HG03066 (cell line): ENCODE data around the gene PDGFRA.
"Not testable (repeated sequence)": the region's sequence is repeated elsewhere in the genome, so short reads cannot be mapped to it uniquely, and the experiment has no call there.

ENCODE experiments used
- ATAC-seq: cut with Tn5 transposase; IDR thresholded peaks from one replicate; pipeline ENCODE4 v1.9.1; 2021; ENCODE audit warnings: low read depth; ENCODE audit not compliant: unreplicated experiment

PDGFRA gene

DNA sequence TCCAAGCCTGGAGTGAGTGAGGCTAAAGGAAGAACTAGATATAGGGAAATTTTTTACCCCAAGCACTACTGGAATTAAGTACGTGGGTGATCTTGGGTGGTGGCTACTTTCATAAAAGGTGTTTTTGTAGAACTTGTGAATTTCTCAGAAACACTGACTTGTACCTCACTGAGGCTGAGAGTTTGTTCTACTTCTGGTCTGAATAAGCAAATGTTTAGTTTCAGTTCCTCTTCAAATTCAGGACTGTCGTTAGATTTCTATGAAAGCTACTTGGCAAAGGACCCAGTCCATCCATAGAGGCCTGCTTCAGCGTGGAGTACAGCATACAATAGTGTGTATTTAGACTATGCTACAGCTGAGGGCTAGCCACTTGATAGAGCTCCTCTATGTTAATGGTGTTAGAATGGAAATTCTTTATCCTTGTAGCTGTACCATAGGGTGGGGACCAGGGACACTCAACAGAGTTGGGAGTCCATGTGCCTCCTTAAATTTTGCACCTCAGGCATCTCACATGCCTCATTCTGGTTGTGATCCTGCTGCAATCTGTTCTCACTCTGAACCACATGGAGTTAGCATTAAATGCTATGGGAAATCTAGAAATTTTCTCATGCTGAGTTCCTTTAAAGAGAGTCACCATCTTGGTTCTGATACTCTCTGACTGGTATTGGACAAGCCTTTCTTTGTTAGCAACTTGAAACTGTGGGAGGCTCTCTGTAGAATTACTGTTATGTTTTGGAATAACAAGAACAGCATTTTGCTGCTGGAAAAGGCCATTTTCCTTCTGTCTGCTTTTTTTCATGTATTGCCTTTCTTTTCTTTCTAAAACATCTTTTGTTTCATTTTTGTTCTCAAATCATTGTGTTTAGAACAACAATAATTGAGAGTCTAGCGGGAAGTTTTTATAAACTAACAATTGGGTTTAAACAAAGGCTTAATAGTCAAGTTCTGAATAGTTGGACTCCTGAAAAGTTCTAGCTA lies 86.8 kb downstream of the PDGFRA start:
- peak; percentile 94 for ATAC-seq

- ATAC-seq, result no peak
These were observed 88.6 kb downstream of the PDGFRA start for GRCh38 chr4:54317690-54318089.

- ATAC-seq, result no peak
These were observed 89.8 kb downstream of the PDGFRA start for GRCh38 chr4:54318904-54319303.

DNA sequence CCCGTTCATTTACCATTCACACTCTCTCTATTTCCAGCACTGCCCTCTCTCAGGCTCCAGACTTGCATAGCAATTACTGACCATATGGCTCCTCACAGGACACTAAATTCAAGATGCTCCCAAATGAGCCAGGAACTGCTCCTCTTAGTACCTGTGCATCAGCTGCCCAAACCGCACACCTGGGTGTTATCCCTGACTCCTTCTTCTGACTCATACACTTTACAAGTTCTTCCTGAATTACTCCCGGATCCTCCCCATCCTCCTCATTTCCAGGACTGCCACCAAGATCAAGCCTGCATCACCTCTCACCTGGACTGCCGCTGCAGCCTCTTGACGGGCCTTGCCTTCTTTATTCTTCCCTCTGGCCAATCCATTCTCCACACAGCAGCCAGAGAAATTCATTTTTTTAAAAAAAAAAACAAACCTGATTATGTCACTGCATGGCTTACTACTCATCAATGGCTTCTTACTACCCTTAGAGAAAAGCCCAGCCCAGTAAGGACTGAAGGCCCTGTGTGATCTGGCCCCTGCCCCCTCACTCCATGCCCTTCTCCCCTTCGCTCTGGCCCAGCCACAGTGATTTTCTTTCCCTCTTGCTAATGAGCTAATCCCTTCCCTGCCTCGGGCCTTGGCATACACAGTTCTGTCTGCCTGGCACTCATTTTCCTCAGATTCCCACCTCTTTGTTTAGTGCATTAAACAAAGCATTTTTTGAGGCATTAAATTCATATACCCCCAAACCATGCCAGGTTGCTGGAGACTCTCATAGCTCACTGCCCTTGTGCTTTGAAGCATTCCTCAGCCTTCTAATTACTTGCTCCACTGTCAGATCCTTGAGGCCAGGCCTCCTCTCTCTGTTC lies 92.0 kb downstream of the PDGFRA start:
- ATAC-seq, result no peak

DNA sequence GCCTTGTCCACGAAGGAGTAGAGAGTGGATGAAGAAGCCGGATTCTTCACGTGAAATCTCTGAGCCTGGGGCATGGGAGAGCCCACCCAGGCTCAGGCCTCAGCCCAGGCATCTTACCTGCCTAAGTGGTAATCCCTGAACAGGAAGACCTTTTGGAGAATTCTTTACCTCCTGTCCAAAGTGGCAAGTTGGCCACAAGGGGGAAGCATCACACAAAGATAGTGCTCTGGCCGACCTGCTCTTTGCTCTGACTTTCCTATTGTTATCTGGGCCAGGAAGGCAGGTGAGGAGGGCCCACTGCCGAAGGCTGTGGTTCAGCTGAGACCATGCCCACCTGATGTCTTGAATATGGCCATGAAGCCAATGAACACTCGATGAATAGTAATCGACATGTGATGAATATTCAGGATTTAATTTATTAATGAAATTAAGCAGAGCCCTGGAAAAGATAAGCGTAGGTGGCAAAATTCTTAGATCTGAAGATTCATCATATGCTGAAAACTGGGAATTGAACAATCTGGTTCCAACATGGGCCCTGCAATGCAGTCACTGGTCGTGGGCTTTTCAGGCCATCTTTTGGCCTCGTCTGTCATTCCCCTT lies 93.8 kb downstream of the PDGFRA start:
- ATAC-seq, result peak; percentile 64

GRCh38 chr4:54330896-54331295 lies 101.8 kb downstream of the PDGFRA start:
- ATAC-seq, result no peak

DNA sequence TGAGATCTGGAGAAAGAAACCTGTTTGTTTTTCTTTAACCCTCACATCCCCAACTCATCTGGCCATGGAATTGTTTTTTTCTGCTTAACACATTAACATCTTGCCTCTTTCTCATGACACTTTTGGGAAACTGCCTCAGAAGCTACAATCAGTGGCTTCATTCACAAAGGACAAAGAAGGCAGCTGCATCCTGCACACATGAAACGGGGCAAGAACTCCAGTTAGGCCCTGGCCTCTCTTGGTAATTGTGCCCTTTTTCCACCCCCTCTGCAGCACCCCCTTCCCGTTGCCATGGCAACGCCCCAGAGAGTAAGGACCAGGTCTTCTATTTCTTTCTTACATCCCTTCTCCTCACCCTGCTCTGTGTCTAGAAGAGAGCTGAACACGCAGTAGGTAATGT lies 103.4 kb downstream of the PDGFRA start:
- ATAC-seq, result no peak

DNA sequence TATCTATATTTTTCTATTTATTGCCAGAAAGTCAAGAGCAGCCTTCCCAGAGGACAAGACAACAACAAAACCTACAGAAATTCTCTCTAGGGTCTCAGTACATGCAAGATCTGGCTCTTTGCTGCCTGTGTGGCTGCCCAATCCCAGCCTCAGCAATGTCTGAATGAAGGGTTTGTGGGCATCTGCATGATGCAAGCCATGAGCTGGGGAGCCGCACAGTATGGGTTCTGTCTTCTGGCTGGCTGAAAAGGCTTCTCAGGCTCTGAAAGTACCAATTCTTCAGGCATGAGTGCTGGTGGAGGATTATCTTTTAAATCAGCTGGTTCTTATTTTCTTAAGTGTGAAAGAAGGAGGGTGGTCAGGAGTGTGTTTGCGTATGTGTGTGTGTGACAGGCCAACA lies 104.6 kb downstream of the PDGFRA start:
- ATAC-seq, result no peak

- not testable (repeated sequence) for ATAC-seq
These were observed 105.7 kb downstream of the PDGFRA start for GRCh38 chr4:54334769-54335168.

DNA sequence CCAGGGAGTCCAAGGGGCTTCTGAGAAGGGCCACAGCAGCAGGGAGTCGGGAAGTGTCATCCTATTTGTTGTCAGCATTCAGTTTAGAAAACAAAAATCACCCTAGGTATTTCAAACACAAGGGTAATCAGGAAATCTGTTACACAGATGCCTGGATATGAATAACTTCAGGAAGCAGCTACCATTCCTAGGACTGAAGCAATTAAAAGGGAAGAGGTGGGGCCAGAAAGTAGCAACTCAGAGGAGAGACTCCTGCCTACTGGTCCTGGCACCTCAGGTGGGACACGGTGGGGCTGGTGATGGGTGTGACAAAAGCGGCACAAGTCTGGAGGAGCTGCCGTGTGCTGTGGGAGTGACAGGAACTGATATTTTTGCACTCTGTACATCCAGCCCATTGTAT lies 107.9 kb downstream of the PDGFRA start:
- ATAC-seq, result no peak

GRCh38 chr4:54342067-54342466 lies 113.0 kb downstream of the PDGFRA start:
- ATAC-seq, result not testable (repeated sequence)
